ENCODE measurements around the gene SH2D3C. TPM values are rescaled to one million over a fixed set of nuclear protein-coding genes. Genes with fewer than 3 reads are reported as not detected.

The SH2D3C gene
- total RNA-seq, 1 experiment from 2014 or later: 0.79 TPM

- Histone ChIP-seq H3K9me2 (ENCODE audit: insufficient read depth) (no peaks in the 10 kb centered on the region), H3K4me3 (peak overlapping the region; percentile 61), H4K20me1 (ENCODE audit: insufficient read depth) (no peaks in the 10 kb centered on the region), H3K4me2 (peak overlapping the region; percentile 68), H3K9me3 (ENCODE audit: insufficient read depth, low read depth) (no peaks in the 10 kb centered on the region), H3F3A (ENCODE audit: insufficient read depth, low read depth) (peaks cover 9% of the 10 kb centered on the region; the same call in 1 of the 2 replicates), H3K27me3 (ENCODE audit: insufficient read depth, low read depth) (no peaks in the 10 kb centered on the region), H3K27ac (no peak overlapping the region), H2AFZ (no peak overlapping the region; the same call in 1 of the 2 replicates), H3K36me3 (ENCODE audit: low read depth) (no peaks in the 10 kb centered on the region), H3K79me2 (ENCODE audit: low read depth) (no peaks in the 10 kb centered on the region), H3K4me1 (replicated peaks; ENCODE audit: insufficient read depth) (peaks cover 6% of the 10 kb centered on the region; the same call in 1 of the 2 replicates)
- TSS peak; percentile 52 for BruUV-seq (replicated peaks)
- intact Hi-C loops (cut with micrococcal nuclease; ENCODE audit: unreplicated experiment): loop anchor here (1.0 to 5.0 kb wide), 5 partner anchors 121 to 792 kb away; partner anchors contain the start of gene STXBP1
- CTCF ChIA-PET: interaction anchor here (0.5 to 1.6 kb wide), 13 partner anchors 37 to 290 kb away, joined by 3 to 23 read pairs (median 5); partner anchors contain the start of genes CDK9, LRSAM1, RPL12 and STXBP1
- no peak for DNase-seq
- TF ChIP-seq EZH2 (IDR thresholded peaks at IDR 0.05; ENCODE audit: low read depth): no peak
- TF ChIP-seq CTCF (conservative IDR thresholded peaks at IDR 0.05): no peak; the same call in 1 of the 2 replicates
- POLR2A ChIA-PET (ENCODE audit: unreplicated experiment): interaction anchor here (0.5 kb wide), 1 partner anchor 132 kb away, joined by 8 read pairs; no protein-coding TSS in a partner anchor
These were observed 44.2 kb downstream of the SH2D3C start for GRCh38 chr9:127734247-127734746.

GRCh38 chr9:127733614-127734013 lies 44.9 kb downstream of the SH2D3C start:
- no peak for DNase-seq
- CTCF ChIA-PET: interaction anchor here (0.5 to 0.6 kb wide), 2 partner anchors 85 to 136 kb away, joined by 4 read pairs; no protein-coding TSS in a partner anchor
- Histone ChIP-seq H3K4me3 (no peak overlapping the region), H3K27me3 (ENCODE audit: insufficient read depth, low read depth) (no peaks in the 10 kb centered on the region), H3K27ac (no peak overlapping the region), H2AFZ (no peak overlapping the region), H3K9me2 (ENCODE audit: insufficient read depth) (no peaks in the 10 kb centered on the region), H3K4me1 (replicated peaks; ENCODE audit: insufficient read depth) (peaks cover 6% of the 10 kb centered on the region; the same call in 1 of the 2 replicates), H3K36me3 (ENCODE audit: low read depth) (no peaks in the 10 kb centered on the region), H3F3A (ENCODE audit: insufficient read depth, low read depth) (peaks cover 9% of the 10 kb centered on the region; the same call in 1 of the 2 replicates), H3K4me2 (no peak overlapping the region), H4K20me1 (ENCODE audit: insufficient read depth) (no peaks in the 10 kb centered on the region), H3K9me3 (ENCODE audit: insufficient read depth, low read depth) (no peaks in the 10 kb centered on the region), H3K79me2 (ENCODE audit: low read depth) (no peaks in the 10 kb centered on the region)
- POLR2A ChIA-PET (ENCODE audit: unreplicated experiment): no interaction called here
- BruUV-seq (replicated peaks): no TSS peak
- intact Hi-C loops (cut with micrococcal nuclease; ENCODE audit: unreplicated experiment): loop anchor here (1.0 to 5.0 kb wide), 5 partner anchors 121 to 791 kb away; partner anchors contain the start of gene STXBP1
- TF ChIP-seq CTCF (conservative IDR thresholded peaks at IDR 0.05) (no peak), EZH2 (IDR thresholded peaks at IDR 0.05; ENCODE audit: low read depth) (no peak)

- intact Hi-C loops (cut with micrococcal nuclease; ENCODE audit: unreplicated experiment): loop anchor here (5.0 kb wide), 1 partner anchor 790 kb away; no protein-coding TSS in a partner anchor
- TF ChIP-seq CTCF (conservative IDR thresholded peaks at IDR 0.05) (no peak), EZH2 (IDR thresholded peaks at IDR 0.05; ENCODE audit: low read depth) (no peak)
- no peak overlapping the region for H3K27ac ChIP-seq
- H3K4me1 ChIP-seq (replicated peaks; ENCODE audit: insufficient read depth): peaks cover 6% of the 10 kb centered on the region; the same call in 1 of the 2 replicates
- CTCF ChIA-PET: no interaction called here
- H3K9me3 ChIP-seq (ENCODE audit: insufficient read depth, low read depth): no peaks in the 10 kb centered on the region
- H3K27me3 ChIP-seq (ENCODE audit: insufficient read depth, low read depth): no peaks in the 10 kb centered on the region
- POLR2A ChIA-PET (ENCODE audit: unreplicated experiment): no interaction called here
- no peak overlapping the region for H3K4me3 ChIP-seq
- no TSS peak for BruUV-seq (replicated peaks)
- no peaks in the 10 kb centered on the region for H4K20me1 ChIP-seq (ENCODE audit: insufficient read depth)
- no peaks in the 10 kb centered on the region for H3K79me2 ChIP-seq (ENCODE audit: low read depth)
- H2AFZ ChIP-seq: no peak overlapping the region
- peaks cover 5% of the 10 kb centered on the region; the same call in 1 of the 2 replicates for H3F3A ChIP-seq (ENCODE audit: insufficient read depth, low read depth)
- no peaks in the 10 kb centered on the region for H3K36me3 ChIP-seq (ENCODE audit: low read depth)
- H3K4me2 ChIP-seq: no peak overlapping the region
- no peak for DNase-seq
- no peaks in the 10 kb centered on the region for H3K9me2 ChIP-seq (ENCODE audit: insufficient read depth)
These were observed 46.0 kb downstream of the SH2D3C start for GRCh38 chr9:127732444-127732843.
